NOMO-1 treated with dmso at 0.1 percent for 144 hours (cell line): ENCODE measurements around the gene RSL1D1.

Experiments used
- DNase-seq: peaks from one replicate; lab custom pipeline; 2025; ENCODE audit not compliant: unreplicated experiment; lab: John Stamatoyannopoulos, UW

RSL1D1 gene

GRCh38 chr16:11851294-11852091, at the start of gene RSL1D1:
RSL1D1 (minus strand) TSS chr16:11851542; CDS start chr16:11851512, 30 bp downstream.
- DNase-seq = peak; percentile 81

DNA sequence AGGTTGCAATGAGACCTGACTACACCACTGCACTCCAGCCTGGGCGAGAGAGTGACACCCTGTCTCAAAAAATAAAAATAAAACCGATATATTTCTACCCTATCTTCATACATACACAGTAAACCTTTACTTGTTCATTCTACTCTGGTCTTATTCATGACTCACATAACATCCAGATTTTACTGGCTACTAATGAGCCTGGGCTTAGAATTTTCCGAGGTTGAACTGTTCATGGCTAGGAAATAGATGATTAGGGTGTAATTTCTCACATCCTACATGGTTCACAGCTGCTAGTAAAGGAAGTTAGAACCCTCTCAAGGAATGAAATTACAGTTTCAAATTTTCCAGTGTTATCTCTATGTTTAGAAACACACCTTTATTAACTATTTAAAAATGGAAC, 49.7 kb upstream of the RSL1D1 start:
- no peak for DNase-seq

DNA sequence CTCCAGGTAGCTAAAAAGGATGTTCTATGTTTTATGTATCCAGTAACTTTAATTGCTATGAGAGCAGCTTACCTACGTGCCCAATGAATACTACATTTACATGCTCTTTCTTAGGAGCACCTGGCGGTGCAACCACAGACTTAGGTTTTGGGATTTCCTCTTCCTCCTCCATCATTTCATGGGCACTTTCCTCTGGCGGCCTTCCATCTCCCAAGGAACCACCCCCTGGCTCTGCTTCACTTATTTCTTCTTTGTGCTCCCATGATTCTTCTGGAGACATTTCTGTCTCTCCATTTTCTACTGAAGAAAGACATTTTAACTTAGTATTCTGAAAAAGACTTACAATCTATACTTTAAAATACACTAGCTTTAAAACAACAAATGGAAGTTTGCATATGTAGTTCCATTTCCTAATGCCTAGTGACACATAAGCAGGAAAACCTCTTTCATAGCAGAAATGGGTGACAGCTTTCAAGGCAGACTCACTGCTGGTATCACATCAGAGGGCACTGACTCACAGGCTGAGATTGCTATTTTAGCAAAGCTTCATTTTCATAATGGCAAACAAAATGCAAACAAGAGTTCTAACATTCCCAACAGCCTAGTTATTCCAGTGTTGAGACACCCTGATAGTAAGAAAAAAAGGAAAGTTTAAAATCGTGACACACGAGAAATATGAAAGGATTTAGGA, 45.3 kb upstream of the RSL1D1 start:
- DNase-seq = no peak

DNA sequence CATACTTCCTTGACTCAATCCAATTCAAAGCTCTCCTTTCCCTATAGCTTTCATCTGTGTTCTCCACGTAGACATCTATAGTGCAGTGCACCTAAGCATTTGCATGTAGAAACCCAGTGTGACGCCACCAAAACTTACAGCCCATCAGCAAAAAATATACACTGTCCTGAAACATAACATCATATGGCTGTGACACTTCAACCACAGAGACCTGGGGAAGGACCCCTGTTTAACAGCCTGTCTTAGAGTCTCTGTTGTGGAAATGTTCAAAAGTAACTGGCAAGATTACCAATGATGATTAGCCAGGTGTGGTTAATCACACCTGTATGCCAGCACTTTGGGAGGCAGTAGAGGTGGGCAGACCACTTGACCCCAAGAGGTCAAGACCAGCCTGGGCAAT, 42.2 kb upstream of the RSL1D1 start:
- DNase-seq = no peak

GRCh38 chr16:11892761-11893160, 41.4 kb upstream of the RSL1D1 start:
- DNase-seq = no peak

GRCh38 chr16:11890231-11890965, 39.1 kb upstream of the RSL1D1 start:
- DNase-seq = no peak

- DNase-seq = no peak
These were observed 35.5 kb upstream of the RSL1D1 start for GRCh38 chr16:11886881-11887280.

DNA sequence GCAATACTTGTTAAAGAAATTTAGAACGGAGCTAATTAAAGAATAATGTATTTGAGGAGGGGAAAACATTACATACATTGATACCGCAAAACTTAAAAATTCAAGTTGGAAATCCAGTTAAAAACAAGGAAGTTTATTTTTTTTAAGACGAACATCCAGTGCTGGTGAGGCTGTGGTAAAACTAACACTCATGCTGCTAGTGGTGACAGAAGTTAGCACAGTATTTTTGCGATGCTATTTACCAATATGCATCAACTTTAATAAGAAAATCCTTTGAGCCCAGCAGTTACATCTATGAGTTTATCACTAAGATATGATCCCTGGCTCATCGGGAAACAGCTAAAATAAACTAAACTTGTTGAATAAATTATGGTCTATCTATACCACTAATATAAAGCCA, 32.7 kb upstream of the RSL1D1 start:
- no peak for DNase-seq

DNA sequence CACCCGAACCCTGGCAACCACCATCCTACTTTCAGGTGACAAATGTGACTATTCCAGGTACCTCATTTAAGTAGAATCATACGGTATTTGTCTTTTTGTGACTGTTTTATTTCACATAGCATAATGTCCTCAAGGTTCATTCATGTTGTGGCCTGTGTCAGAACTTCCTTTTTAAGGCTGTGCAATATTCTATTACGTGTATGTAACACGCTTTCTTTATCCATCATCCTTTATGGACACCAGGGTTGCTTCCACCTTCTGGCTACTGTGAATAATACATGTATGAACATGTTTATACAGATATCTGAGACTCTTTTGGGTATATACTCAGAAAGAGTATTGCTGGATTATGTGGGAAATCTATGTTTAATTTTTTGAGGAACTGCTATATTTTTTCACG, 28.7 kb upstream of the RSL1D1 start:
- no peak for DNase-seq

DNA sequence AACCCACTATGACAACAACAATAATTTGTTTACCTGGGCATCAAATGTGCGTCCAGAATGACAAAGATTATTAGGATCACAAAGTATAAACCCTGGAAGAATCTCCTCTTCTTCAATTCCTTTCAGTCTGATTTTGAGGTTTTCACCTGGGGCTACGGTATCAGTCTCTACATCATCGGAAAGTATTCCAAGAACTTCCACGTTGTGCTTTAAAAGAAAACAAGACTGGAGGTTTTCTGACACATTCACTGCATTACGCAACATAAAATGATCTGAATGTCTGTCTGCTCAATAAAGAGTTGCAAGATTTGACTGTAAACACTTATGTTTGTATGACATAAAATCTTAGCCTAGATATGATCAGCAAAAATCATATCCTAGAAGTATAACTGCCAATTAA, 26.0 kb upstream of the RSL1D1 start:
- no peak for DNase-seq

- DNase-seq = no peak
These were observed 25.0 kb upstream of the RSL1D1 start for GRCh38 chr16:11876306-11876705.

GRCh38 chr16:11875721-11876120, 24.4 kb upstream of the RSL1D1 start:
- DNase-seq = no peak

DNA sequence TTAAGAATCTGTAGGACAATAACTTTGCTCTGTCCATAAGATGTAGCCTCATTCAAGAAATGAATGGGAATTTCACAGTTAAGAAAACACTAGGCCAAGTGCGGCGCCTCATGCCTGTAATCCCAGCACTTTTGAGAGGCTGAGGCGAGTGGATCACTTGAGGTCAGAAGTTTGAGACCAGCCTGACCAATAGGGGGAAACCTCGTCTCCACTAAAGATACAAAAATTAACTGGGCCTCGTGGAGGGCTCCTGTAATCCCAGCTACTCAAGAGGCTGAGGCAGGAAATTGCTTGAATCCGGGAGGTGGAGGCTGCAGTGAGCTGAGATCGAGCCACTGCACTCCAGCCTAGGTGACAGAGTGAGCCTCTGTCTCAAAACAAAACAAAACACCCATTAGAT, 19.9 kb upstream of the RSL1D1 start:
- no peak for DNase-seq

- DNase-seq = no peak
These were observed 19.1 kb upstream of the RSL1D1 start for GRCh38 chr16:11870399-11870798.

DNA sequence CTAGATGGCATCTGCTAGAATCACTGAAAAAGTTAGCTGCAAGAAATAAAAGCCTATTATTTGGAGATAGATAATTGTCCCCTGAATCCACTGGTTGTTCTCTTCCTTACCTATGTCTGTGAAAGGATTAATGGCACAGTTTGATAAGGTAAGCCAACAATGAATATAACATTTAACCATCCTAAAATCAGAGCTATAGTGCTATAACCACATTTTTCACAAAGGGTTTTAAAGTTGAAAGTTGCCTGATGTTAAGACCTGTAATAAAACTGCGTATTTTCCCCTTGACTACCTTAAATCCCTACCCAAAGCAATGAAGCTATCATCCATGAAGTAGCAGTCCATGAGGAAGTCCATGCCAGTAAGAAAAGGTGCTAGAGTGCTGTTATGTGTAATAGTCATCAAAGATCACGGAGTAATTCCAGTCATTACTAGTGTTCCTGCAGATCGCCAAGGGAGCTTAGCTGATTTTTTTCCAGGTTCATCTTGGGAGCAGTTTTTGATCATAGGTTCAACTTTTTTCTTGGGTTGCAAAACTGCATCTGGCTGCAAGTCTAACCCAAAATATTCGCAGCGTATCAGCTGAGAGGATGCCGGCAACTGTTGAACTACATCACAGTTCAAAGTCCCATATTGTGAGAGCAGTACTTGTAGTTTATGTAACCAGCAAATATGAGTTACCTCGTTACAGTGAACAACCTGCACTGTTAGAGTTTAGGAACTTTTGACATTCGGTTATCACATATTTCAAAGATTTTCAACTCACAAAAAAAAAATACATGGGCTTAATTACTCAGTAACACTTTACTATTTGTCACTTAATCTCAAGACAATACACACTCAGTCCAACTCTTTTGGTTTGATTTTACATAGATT, 18.2 kb upstream of the RSL1D1 start:
- DNase-seq = no peak

DNA sequence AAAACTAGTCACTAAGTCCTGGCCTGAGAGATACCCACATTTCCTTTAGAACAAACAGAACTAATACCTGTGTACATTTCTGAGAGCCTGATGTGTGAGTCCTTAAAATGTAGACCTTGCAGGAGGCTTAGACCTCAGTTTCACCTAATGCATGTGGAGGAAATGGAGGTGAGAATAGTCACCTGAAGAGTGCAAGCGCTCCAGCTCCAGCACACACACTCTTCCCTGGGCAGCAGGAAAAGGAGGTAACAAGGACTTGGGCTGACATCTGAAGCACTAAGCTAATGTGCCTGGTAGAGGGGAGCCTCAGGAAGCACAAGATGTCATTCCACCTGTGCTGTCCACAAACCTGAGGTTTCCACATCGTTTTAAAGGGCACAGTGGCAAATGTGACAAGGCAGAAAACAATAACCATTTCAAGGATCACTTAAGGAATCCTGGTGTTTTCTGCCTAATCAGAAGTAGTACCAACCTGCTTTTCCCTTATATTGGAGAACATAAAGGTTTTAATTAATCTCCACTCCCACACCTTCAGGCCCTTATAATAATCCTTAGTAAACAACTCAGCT, 17.2 kb upstream of the RSL1D1 start:
- DNase-seq = no peak

- no peak for DNase-seq
These were observed 11.1 kb upstream of the RSL1D1 start for GRCh38 chr16:11862489-11862888.

DNA sequence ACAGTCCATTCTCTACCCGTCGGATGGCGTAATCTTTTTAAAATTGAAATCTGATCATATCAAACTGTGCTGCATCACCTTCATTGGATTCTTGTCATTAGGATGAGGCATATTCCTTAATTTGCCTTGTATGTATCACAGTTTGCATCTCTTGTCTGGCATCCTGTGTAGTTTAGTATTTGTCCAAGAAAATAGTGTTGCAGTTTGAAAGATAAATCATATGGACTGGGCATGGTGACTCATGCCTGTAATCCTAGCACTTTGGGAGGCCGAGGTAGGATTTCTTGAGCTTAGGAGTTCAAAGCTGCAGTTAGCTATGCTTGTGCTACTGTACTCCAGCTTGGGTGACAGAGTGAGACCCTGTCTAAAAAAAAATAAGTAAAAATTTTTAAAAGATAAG, 5.8 kb upstream of the RSL1D1 start:
- DNase-seq = no peak

GRCh38 chr16:11852092-11852809, 909 bp upstream of the RSL1D1 start:
- no peak for DNase-seq

DNA sequence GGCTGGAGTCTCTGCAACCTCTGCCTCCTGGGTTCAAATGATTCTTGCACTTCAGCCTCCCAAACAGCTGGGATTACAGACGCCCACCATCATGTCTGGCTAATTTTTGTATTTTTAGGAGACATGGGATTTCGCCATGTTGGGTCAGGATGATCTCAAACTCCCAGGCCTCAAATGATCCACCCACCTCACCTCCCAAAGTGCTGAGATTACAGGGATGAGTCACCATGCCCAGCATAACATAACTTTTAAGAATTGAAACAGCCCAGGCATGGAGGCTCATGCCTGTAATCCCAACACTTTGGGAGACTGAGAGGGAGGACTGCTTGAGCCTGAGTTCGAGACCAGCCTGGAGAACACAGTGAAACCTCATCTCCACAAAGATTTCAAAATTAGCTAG, 2.5 kb downstream of the RSL1D1 start:
- no peak for DNase-seq
